Stimulated activated CD8-positive, alpha-beta memory T cell treated with anti-CD3 and anti-CD28 coated beads, Interleukin-7, amount 100 ng/mL, for 24 hours (primary cell): ENCODE measurements around the gene PRR29.

Experiments
- DNase-seq: peaks from one replicate; pipeline ENCODE4 v3.0.0-alpha.2; 2020; ENCODE audit warnings: low read depth

The PRR29 gene

GRCh38 chr17:64042700-64043485 is 44.7 kb downstream of the PRR29 start:
- DNase-seq: no peak

GRCh38 chr17:64045176-64045575 is 47.0 kb downstream of the PRR29 start:
- no peak for DNase-seq

GRCh38 chr17:64048805-64049204 is 50.7 kb downstream of the PRR29 start:
- no peak for DNase-seq

- no peak for DNase-seq
Observed at GRCh38 chr17:64051153-64051552, 53.0 kb downstream of the PRR29 start.

- DNase-seq: no peak
Observed at GRCh38 chr17:64053101-64053500, 55.0 kb downstream of the PRR29 start.
